ENCODE measurements around the gene MPP3.

- TF ChIP-seq CTCF (IDR thresholded peaks at IDR 0.05) (no peak), EZH2 (IDR thresholded peaks at IDR 0.05; ENCODE audit: borderline replicate concordance, insufficient read depth, low read depth, low read length, poor library complexity, severe bottlenecking) (no peak)
Observed at GRCh38 chr17:43805117-43805516, 27.8 kb downstream of the MPP3 start.
